K562 (cell line): ENCODE data around the gene CBX2. TPM values are rescaled to one million over a fixed set of nuclear protein-coding genes. Genes with fewer than 3 reads are reported as not detected.
A peak's percentile ranks its signal among the peaks of the same experiment; 100 is the strongest.

ENCODE experiments used
- ATF1 ChIP-seq, 2 experiments: fragments of 450-650 bp in 1 of 2; IDR thresholded peaks; 2 replicates each; pipeline ENCODE4 v1.6.1; 2016; ENCODE audit warnings: missing compliant biosample characterization in 1 of 2, missing genetic modification characterization in 1 of 2
- CHD1 ChIP-seq: fragments of 200-600 bp; sonication (generic); IDR thresholded peaks from one replicate; pipeline ENCODE4 v1.6.1; 2012; ENCODE audit warnings: mild to moderate bottlenecking, moderate library complexity, low read length, inconsistent platforms
- CHD4 ChIP-seq: fragments of 200-600 bp; sonication (generic); IDR thresholded peaks from 3 replicates; pipeline ENCODE4 v1.6.1; 2012; ENCODE audit warnings: low read depth, mild to moderate bottlenecking, mixed read lengths, low read length, inconsistent platforms; ENCODE audit not compliant: insufficient read depth, insufficient replicate concordance, poor library complexity, severe bottlenecking
- EGR1 ChIP-seq: fragments of 450-650 bp; conservative IDR thresholded peaks from 2 replicates; pipeline ENCODE4 v1.6.1; 2017; ENCODE audit warnings: mild to moderate bottlenecking
- ETS2 ChIP-seq: IDR thresholded peaks from 2 replicates; pipeline ENCODE4 v1.6.1; 2016; ENCODE audit warnings: borderline replicate concordance, missing genetic modification characterization, mild to moderate bottlenecking, moderate library complexity, missing compliant biosample characterization; ENCODE audit not compliant: poor library complexity, severe bottlenecking
- FOXM1 ChIP-seq, 2 experiments: fragments of 450-650 bp in 1 of 2; sonication (generic) in 1 of 2; formaldehyde crosslinking in 1 of 2; IDR thresholded peaks; 2 replicates each; pipeline versions ENCODE4 v1.6.1 to v1.9.0; 2017 to 2022; ENCODE audit warnings: low read depth in 2 of 2, mild to moderate bottlenecking in 2 of 2, missing genetic modification reagents in 1 of 2, moderate library complexity in 1 of 2
- ILF3 ChIP-seq: fragments of 450-650 bp; IDR thresholded peaks from 2 replicates; pipeline ENCODE4 v1.6.1; 2018; ENCODE audit warnings: antibody characterized with exemption, mild to moderate bottlenecking, moderate library complexity, borderline replicate concordance
- KDM1A ChIP-seq, 2 experiments: fragments of 450-650 bp; IDR thresholded peaks; 2 replicates each; pipeline ENCODE4 v1.6.1; 2016; ENCODE audit warnings: mild to moderate bottlenecking in 2 of 2
- KLF13 ChIP-seq: fragments of 450-650 bp; IDR thresholded peaks from 2 replicates; pipeline ENCODE4 v1.6.1; 2016; ENCODE audit warnings: missing genetic modification characterization, low read depth, mild to moderate bottlenecking, missing compliant biosample characterization, moderate library complexity, borderline replicate concordance
- LARP7 ChIP-seq: fragments of 450-650 bp; IDR thresholded peaks from 2 replicates; pipeline ENCODE4 v1.6.1; 2016
- MAFG ChIP-seq: fragments of 450-650 bp; conservative IDR thresholded peaks from 2 replicates; pipeline ENCODE4 v1.6.1; 2016; ENCODE audit warnings: missing genetic modification characterization, missing compliant biosample characterization
- MED1 ChIP-seq: sonication (generic); formaldehyde crosslinking; IDR thresholded peaks from 2 replicates; pipeline ENCODE4 v1.8.1; 2023; ENCODE audit warnings: missing genetic modification reagents, borderline replicate concordance
- NRF1 ChIP-seq, 2 experiments: fragments of 450-650 bp; IDR thresholded peaks in 1 of 2; conservative IDR thresholded peaks in 1 of 2; 2 replicates each; pipeline ENCODE4 v1.6.1; 2014; ENCODE audit warnings: mild to moderate bottlenecking in 2 of 2
- PHB ChIP-seq: fragments of 250-450 bp; sonication (Bioruptor Pico); IDR thresholded peaks from 2 replicates; pipeline ENCODE4 v1.5.0; 2021
- RFX7 ChIP-seq: fragments of 250-450 bp; sonication (Bioruptor Pico); IDR thresholded peaks from 2 replicates; pipeline ENCODE4 v1.5.1; 2021; ENCODE audit warnings: mild to moderate bottlenecking
- TAF9B ChIP-seq: fragments of 450-650 bp; IDR thresholded peaks from 2 replicates; pipeline ENCODE4 v1.6.1; 2018; ENCODE audit warnings: mild to moderate bottlenecking; ENCODE audit not compliant: partially characterized antibody
- ZNF507 ChIP-seq: conservative IDR thresholded peaks from 2 replicates; pipeline ENCODE4 v1.6.1; 2017; ENCODE audit warnings: missing genetic modification characterization, missing compliant biosample characterization
- ZNF766 ChIP-seq: fragments of 200-800 bp; sonication (Bioruptor generic); conservative IDR thresholded peaks from 2 replicates; pipeline ENCODE4 v1.6.1; 2016; ENCODE audit warnings: missing genetic modification characterization, missing compliant biosample characterization
- polyA plus RNA-seq, 8 experiments: library from polyadenylated mRNA; depleted of rRNA in 4 of 8; stranded (reverse) in 5 of 8; unstranded in 3 of 8; fragments of >200 nt; fragmentation: Nextera tagmentation in 2 of 8; fragmentation: Illumina TruSeq in 1 of 8; extraction: Ambion mirVana in 2 of 8; extraction: Trizol in 1 of 8; gene quantifications; 2 replicates each; pipeline versions ENCODE4 v1.2.1 to v1.2.3, GENCODE V29; 2011 to 2014; ENCODE audit warnings: inconsistent platforms in 1 of 8, missing spikeins in 1 of 8
- total RNA-seq, 7 experiments: library from RNA; depleted of rRNA in 6 of 7; stranded (reverse); fragments of >200 nt in 6 of 7; fragmentation: Illumina TruSeq in 2 of 7; extraction: Trizol in 2 of 7; gene quantifications; 2 replicates each; pipeline versions ENCODE4 v1.2.1 to v1.2.3, GENCODE V29; 2011 to 2021; ENCODE audit warnings: low replicate concordance in 1 of 7
- TF ChIP-seq, protein P1 (sequence below), 2 experiments: fragments of 450-650 bp in 1 of 2; sonication (generic) in 1 of 2; formaldehyde crosslinking in 1 of 2; IDR thresholded peaks in 1 of 2; conservative IDR thresholded peaks in 1 of 2; 2 replicates each; pipeline versions ENCODE4 v1.6.1 to v1.8.1; 2016 to 2023; ENCODE audit warnings: mild to moderate bottlenecking in 2 of 2, moderate library complexity in 2 of 2, inconsistent platforms in 1 of 2, missing genetic modification reagents in 1 of 2
- TF ChIP-seq, protein P2 (sequence below): fragments of 250-450 bp; sonication (Bioruptor Pico); IDR thresholded peaks from 2 replicates; pipeline ENCODE4 v1.8.0; 2022; ENCODE audit warnings: inconsistent platforms
- TF ChIP-seq, protein P3 (sequence below): fragments of 450-650 bp; formaldehyde crosslinking; IDR thresholded peaks from 2 replicates; pipeline ENCODE4 v1.4.0; 2020; ENCODE audit warnings: mild to moderate bottlenecking

The CBX2 gene
- total and polyA plus RNA-seq, 9 of the 15 experiments (the other 6 are each of a cell fraction or from before 2014, with no cell fraction given): 0.66 to 26.9 (median 13.9) TPM

DNA sequence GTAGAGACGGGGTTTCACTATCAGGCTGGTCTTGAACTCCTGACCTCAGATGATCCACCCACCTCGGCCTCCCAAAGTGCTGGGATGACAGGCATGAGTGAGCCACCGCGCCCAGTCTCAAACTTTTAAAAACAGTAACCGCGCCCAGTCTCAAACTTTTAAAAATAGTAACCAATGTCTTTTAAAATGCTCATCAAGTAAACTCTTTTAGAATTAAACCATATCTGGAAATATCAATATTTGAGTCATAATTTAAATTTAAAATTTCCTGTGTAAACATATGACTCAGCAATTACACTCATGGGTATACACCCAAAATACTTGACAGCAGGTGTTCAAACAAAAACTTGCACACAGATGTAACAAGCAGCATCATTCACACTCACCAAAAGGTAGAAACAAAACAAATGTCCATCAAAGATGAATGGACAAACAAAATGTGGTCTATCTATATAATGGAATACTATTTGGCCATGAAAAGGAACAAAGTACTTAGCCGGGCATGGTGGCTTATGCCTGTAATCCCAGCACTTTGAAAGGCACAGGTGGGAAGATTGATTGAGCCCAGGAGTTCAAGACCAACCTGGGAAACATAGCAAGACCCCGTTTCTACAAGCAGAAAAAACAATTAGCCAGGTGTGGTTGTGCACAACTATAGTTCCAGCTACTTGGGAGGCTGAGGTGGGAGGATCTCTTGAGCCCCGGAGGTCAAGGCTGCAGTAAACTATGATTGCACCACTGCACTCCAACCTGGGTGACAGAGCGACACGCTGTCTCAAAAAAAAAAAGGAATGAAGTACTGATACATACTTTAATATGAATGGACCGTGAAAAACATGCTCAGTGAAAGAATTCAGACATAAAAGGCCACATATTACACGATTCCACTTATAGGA lies 27.1 kb upstream of the CBX2 start (continued):
- TF ChIP-seq, protein P1, sequence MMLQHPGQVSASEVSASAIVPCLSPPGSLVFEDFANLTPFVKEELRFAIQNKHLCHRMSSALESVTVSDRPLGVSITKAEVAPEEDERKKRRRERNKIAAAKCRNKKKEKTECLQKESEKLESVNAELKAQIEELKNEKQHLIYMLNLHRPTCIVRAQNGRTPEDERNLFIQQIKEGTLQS (IDR thresholded peaks at IDR 0.05): peak; percentile 47
- TF ChIP-seq, protein P1 (CRISPR knock-in tag; conservative IDR thresholded peaks at IDR 0.05): no peak
- TF ChIP-seq PHB (CRISPR knock-in tag): no peak
- TF ChIP-seq MAFG (tag): peak; percentile 95
- TF ChIP-seq ZNF507 (tag): no peak
- TF ChIP-seq, protein P2, sequence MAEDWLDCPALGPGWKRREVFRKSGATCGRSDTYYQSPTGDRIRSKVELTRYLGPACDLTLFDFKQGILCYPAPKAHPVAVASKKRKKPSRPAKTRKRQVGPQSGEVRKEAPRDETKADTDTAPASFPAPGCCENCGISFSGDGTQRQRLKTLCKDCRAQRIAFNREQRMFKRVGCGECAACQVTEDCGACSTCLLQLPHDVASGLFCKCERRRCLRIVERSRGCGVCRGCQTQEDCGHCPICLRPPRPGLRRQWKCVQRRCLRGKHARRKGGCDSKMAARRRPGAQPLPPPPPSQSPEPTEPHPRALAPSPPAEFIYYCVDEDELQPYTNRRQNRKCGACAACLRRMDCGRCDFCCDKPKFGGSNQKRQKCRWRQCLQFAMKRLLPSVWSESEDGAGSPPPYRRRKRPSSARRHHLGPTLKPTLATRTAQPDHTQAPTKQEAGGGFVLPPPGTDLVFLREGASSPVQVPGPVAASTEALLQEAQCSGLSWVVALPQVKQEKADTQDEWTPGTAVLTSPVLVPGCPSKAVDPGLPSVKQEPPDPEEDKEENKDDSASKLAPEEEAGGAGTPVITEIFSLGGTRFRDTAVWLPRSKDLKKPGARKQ: no peak
- TF ChIP-seq ZNF766 (CRISPR knock-in tag): no peak
- no peak for TF ChIP-seq MED1
- TF ChIP-seq RFX7 (CRISPR knock-in tag): no peak
- no peak for TF ChIP-seq FOXM1 (IDR thresholded peaks at IDR 0.05; ENCODE audit: low read depth)
- TF ChIP-seq FOXM1 (CRISPR knock-in tag; IDR thresholded peaks at IDR 0.05; ENCODE audit: low read depth): no peak
- TF ChIP-seq LARP7: no peak
- TF ChIP-seq, protein P3, sequence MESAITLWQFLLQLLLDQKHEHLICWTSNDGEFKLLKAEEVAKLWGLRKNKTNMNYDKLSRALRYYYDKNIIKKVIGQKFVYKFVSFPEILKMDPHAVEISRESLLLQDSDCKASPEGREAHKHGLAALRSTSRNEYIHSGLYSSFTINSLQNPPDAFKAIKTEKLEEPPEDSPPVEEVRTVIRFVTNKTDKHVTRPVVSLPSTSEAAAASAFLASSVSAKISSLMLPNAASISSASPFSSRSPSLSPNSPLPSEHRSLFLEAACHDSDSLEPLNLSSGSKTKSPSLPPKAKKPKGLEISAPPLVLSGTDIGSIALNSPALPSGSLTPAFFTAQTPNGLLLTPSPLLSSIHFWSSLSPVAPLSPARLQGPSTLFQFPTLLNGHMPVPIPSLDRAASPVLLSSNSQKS (CRISPR knock-in tag): no peak
- no peak for TF ChIP-seq KLF13 (tag)
- peak; percentile 64 to 67 for TF ChIP-seq KDM1A (IDR thresholded peaks at IDR 0.05)
- TF ChIP-seq ATF1 (CRISPR knock-in tag; IDR thresholded peaks at IDR 0.05): no peak
- TF ChIP-seq ATF1 (tag; IDR thresholded peaks at IDR 0.05): 0 out of 2 replicates have a peak, but pooled peaks have one; percentile 14
- 0 out of 2 replicates have a peak, but pooled peaks have one; percentile 26 for TF ChIP-seq ILF3
- no peak for TF ChIP-seq NRF1 (conservative IDR thresholded peaks at IDR 0.05 in 1 of 2, IDR thresholded peaks at IDR 0.05 in 1 of 2)
- TF ChIP-seq TAF9B: peak; percentile 31
- TF ChIP-seq CHD1: no peak
- no peak for TF ChIP-seq ETS2 (tag)
- TF ChIP-seq EGR1: peak; percentile 51; the same call in 1 of the 2 replicates
- TF ChIP-seq CHD4: no peak
